ENCODE data around the gene EP300.

DNA sequence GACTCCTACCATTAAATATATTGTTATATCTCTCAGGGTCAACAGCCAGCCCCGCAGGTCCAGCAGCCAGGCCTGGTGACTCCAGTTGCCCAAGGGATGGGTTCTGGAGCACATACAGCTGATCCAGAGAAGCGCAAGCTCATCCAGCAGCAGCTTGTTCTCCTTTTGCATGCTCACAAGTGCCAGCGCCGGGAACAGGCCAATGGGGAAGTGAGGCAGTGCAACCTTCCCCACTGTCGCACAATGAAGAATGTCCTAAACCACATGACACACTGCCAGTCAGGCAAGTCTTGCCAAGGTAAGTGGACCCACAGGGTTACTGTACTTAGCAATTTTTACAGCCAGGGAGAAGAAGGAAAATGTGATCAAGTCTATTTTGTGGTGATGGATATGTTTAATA, 35.1 kb downstream of the EP300 start:
- TF ChIP-seq, protein P1, sequence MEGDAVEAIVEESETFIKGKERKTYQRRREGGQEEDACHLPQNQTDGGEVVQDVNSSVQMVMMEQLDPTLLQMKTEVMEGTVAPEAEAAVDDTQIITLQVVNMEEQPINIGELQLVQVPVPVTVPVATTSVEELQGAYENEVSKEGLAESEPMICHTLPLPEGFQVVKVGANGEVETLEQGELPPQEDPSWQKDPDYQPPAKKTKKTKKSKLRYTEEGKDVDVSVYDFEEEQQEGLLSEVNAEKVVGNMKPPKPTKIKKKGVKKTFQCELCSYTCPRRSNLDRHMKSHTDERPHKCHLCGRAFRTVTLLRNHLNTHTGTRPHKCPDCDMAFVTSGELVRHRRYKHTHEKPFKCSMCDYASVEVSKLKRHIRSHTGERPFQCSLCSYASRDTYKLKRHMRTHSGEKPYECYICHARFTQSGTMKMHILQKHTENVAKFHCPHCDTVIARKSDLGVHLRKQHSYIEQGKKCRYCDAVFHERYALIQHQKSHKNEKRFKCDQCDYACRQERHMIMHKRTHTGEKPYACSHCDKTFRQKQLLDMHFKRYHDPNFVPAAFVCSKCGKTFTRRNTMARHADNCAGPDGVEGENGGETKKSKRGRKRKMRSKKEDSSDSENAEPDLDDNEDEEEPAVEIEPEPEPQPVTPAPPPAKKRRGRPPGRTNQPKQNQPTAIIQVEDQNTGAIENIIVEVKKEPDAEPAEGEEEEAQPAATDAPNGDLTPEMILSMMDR (IDR thresholded peaks at IDR 0.05), result no peak
- no peak for TF ChIP-seq POLR2A (IDR thresholded peaks at IDR 0.05)
